ENCODE data around the gene DNAJB14.

GRCh38 chr4:99968330-99968729, 21.9 kb upstream of the DNAJB14 start:
- no peak for TF ChIP-seq CTCF (conservative IDR thresholded peaks at IDR 0.05; ENCODE audit: low read length)
- no peak for TF ChIP-seq EZH2phosphoT487 (IDR thresholded peaks at IDR 0.05; ENCODE audit: borderline replicate concordance)

Measured in Loucy (cell line).